Ovary (tissue), 9 donors: Measurements from ENCODE around the gene DISC1. TPM values are rescaled to one million over a fixed set of nuclear protein-coding genes. Genes with fewer than 3 reads are reported as not detected.

Experiments used
- DNase-seq, 5 donors: peaks; one replicate each; pipeline ENCODE4 v3.0.0-alpha.2; 2019 to 2020
- H3K27ac ChIP-seq, 2 donors: fragments of 200-600 bp; one replicate each; pipeline versions ENCODE4 v1.5.1 to v1.8.0; 2019 to 2022
- H3K27me3 ChIP-seq: fragments of 200-600 bp; one replicate; pipeline ENCODE4 v1.8.0; 2022
- H3K36me3 ChIP-seq: fragments of 200-600 bp; sonication (generic); one replicate; pipeline ENCODE4 v1.5.1; 2019
- H3K4me1 ChIP-seq: one replicate; pipeline ENCODE4 v1.8.1; 2013; ENCODE audit warnings: mild to moderate bottlenecking, moderate library complexity; ENCODE audit not compliant: insufficient read depth
- H3K4me3 ChIP-seq: fragments of 200-600 bp; sonication (generic); one replicate; pipeline ENCODE4 v1.5.1; 2017
- H3K9me3 ChIP-seq, 2 donors: fragments of 200-600 bp in 1 of 2; sonication (generic) in 1 of 2; one replicate each; pipeline versions ENCODE4 v1.5.1 to v1.8.1; 2013 to 2019; ENCODE audit warnings: mild to moderate bottlenecking in 1 of 2, moderate library complexity in 1 of 2
- CTCF ChIP-seq, 3 donors: fragments of 450-650 bp in 2 of 3; fragments of 200-600 bp in 1 of 3; IDR thresholded peaks; one replicate each; pipeline versions ENCODE4 v1.5.1 to v1.8.0; 2016 to 2022; ENCODE audit warnings: antibody characterized with exemption in 3 of 3, mild to moderate bottlenecking in 1 of 3
- EP300 ChIP-seq: sonication (generic); formaldehyde crosslinking; IDR thresholded peaks from one replicate; pipeline ENCODE4 v1.6.1; 2017; ENCODE audit warnings: antibody characterized with exemption
- POLR2A ChIP-seq: fragments of 450-650 bp; IDR thresholded peaks from one replicate; pipeline ENCODE4 v1.6.1; 2017; ENCODE audit warnings: antibody characterized with exemption, mild to moderate bottlenecking, moderate library complexity
- WGBS, 3 donors: extraction: QIAGEN DNeasy Blood & Tissue Kit in 1 of 3; methylation state at CpG; one replicate each; pipeline versions ENCODE4 v1.1.5 to v1.1.7; 2013 to 2017; 5-methylcytosine and 5-hydroxymethylcytosine counted together
- intact Hi-C, 4 donors: fragments of 100-400 bp; cut with DNase I; formaldehyde crosslinking; loops; one replicate each; pipeline versions ENCODE4 v1.11.0 to v1.15.1; 2022 to 2023
- polyA plus RNA-seq, 2 donors: library from polyadenylated mRNA; stranded (reverse); fragments of 200-250 nt in 1 of 2; fragments of 350-450 nt in 1 of 2; fragmentation: Illumina TruSeq in 1 of 2; extraction: RNeasy Lipid Tissue Mini Kit (QIAGEN cat#74804) in 1 of 2; gene quantifications; one replicate each; pipeline ENCODE4 v1.2.3, GENCODE V29; 2013 to 2014
- total RNA-seq, 7 donors: library from RNA; depleted of rRNA in 2 of 7; stranded (reverse); fragments of >200 nt in 2 of 7; fragmentation: NEBNext Ultra II Directional in 3 of 7; extraction: Animal tissue kit (Norgen Biotek cat#: 25700) in 3 of 7; gene quantifications; one replicate each; pipeline versions ENCODE4 v1.1.0 to v1.2.4, GENCODE V29; 2016 to 2023
- donor health status: DM: no; HTN: no; CAD: no; lungs with moderate emphysema.
- donor health status: DM: no; HTN: no; CAD: no.
- donor health status: Bipolar disorder and iron deficiency.
- donor health status: DM: yes; HTN: yes; CAD: no.
- donor health status: DM: no; HTN: no; CAD: no.
- donor health status: DM: yes; HTN: yes; CAD: no.

DISC1 gene
- total and polyA plus RNA-seq, 9 donors: 3.0 to 24.3 (median 13.0) TPM

- Histone ChIP-seq H3K4me1 (peaks cover 4% of the 10 kb centered on the region), H3K27me3 (no peaks in the 10 kb centered on the region), H3K4me3 (no peak overlapping the region), H3K9me3 (no peaks in the 10 kb centered on the region), H3K27ac (peak overlapping the region in 1 of 2 donors; percentile 55), H3K36me3 (no peaks in the 10 kb centered on the region)
- intact Hi-C loops: no loop called here
- WGBS, 3 donors: 95 to 99% (median 96%) methylated on average over 3 of the region's 3 CpGs
- TF ChIP-seq EP300: no peak
- no peak for TF ChIP-seq CTCF (IDR thresholded peaks at IDR 0.05)
- TF ChIP-seq POLR2A: no peak
- no peak for DNase-seq
Observed at GRCh38 chr1:231733672-231734071, 107.1 kb downstream of the DISC1 start.

- H3K27me3 ChIP-seq: no peaks in the 10 kb centered on the region
- H3K36me3 ChIP-seq: no peaks in the 10 kb centered on the region
- intact Hi-C loops: no loop called here
- H3K9me3 ChIP-seq: no peaks in the 10 kb centered on the region
- TF ChIP-seq POLR2A: no peak
- no peak for TF ChIP-seq EP300
- TF ChIP-seq CTCF (IDR thresholded peaks at IDR 0.05): no peak
- H3K4me1 ChIP-seq: peaks cover 4% of the 10 kb centered on the region
- H3K27ac ChIP-seq: peak overlapping the region in 1 of 2 donors; percentile 55
- H3K4me3 ChIP-seq: no peak overlapping the region
- peak; percentile 45 to 75 (median 64) for DNase-seq
- WGBS, 3 donors: 25 to 53% (median 46%) methylated on average over 4 of the region's 4 CpGs
Observed at GRCh38 chr1:231734417-231734816, 107.8 kb downstream of the DISC1 start.

- intact Hi-C loops: no loop called here
- DNase-seq: no peak
- peaks cover 4% of the 10 kb centered on the region for H3K4me1 ChIP-seq
- no peaks in the 10 kb centered on the region for H3K36me3 ChIP-seq
- no peak for TF ChIP-seq EP300
- TF ChIP-seq CTCF (IDR thresholded peaks at IDR 0.05): no peak
- no peak for TF ChIP-seq POLR2A
- 79 to 84% (median 81%) methylated on average over 3 of the region's 3 CpGs for WGBS, 3 donors
- no peaks in the 10 kb centered on the region for H3K9me3 ChIP-seq
- no peaks in the 10 kb centered on the region for H3K27me3 ChIP-seq
- H3K4me3 ChIP-seq: no peak overlapping the region
- no peak overlapping the region for H3K27ac ChIP-seq
Observed at GRCh38 chr1:231735411-231735810, 108.8 kb downstream of the DISC1 start.

GRCh38 chr1:231735941-231736340 is 109.4 kb downstream of the DISC1 start:
- Histone ChIP-seq H3K4me1 (peaks cover 4% of the 10 kb centered on the region), H3K36me3 (no peaks in the 10 kb centered on the region), H3K9me3 (no peaks in the 10 kb centered on the region), H3K27me3 (no peaks in the 10 kb centered on the region), H3K27ac (no peak overlapping the region), H3K4me3 (no peak overlapping the region)
- TF ChIP-seq POLR2A (no peak), CTCF (IDR thresholded peaks at IDR 0.05) (no peak), EP300 (no peak)
- no peak for DNase-seq
- intact Hi-C loops: no loop called here
- 96 to 98% (median 98%) methylated on average over 2 of the region's 2 CpGs for WGBS, 3 donors

- H3K36me3 ChIP-seq: no peaks in the 10 kb centered on the region
- H3K27me3 ChIP-seq: no peaks in the 10 kb centered on the region
- TF ChIP-seq CTCF (IDR thresholded peaks at IDR 0.05): no peak
- TF ChIP-seq POLR2A: no peak
- no peak for TF ChIP-seq EP300
- intact Hi-C loops: no loop called here
- H3K4me1 ChIP-seq: peaks cover 4% of the 10 kb centered on the region
- H3K9me3 ChIP-seq: no peaks in the 10 kb centered on the region
- no peak overlapping the region for H3K4me3 ChIP-seq
- DNase-seq: no peak
- no peak overlapping the region for H3K27ac ChIP-seq
Observed at GRCh38 chr1:231736464-231736863, 109.9 kb downstream of the DISC1 start.
